ENCODE data around the gene GGN. TPM values are rescaled to one million over a fixed set of nuclear protein-coding genes. Genes with fewer than 3 reads are reported as not detected.

The GGN gene
- total RNA-seq, 4 donors from 2014 or later: not detected

DNA sequence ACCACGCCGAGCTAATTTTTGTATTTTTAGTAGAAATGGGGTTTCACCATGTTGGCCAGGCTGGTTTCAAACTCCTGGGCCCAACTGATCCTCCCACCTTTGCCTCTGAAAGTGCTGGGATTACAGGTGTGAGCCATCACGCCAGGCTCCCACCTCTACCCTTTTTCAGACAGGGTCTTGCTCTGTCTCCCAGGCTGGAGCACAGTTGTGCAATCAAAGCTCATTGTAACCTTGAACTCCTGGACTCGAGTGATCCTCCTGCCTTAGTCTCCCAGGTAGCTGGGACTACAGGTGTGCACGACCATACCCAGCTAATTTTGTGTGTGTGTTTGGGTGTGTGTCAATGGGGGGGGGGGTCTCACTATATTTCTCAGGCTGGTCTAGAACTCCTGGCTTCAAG, 36.4 kb upstream of the GGN start:
- Histone ChIP-seq H3K36me3 (no peaks in the 10 kb centered on the region), H3K9me3 (no peaks in the 10 kb centered on the region), H3K27me3 (peaks cover 0 to 75% of the 10 kb centered on the region in 2 donors), H3K4me1 (no peaks in the 10 kb centered on the region), H3K27ac (no peak overlapping the region), H3K4me3 (no peak overlapping the region)
- TF ChIP-seq EP300 (IDR thresholded peaks at IDR 0.05) (no peak), POLR2A (IDR thresholded peaks at IDR 0.05) (no peak)
- TF ChIP-seq, protein P1, sequence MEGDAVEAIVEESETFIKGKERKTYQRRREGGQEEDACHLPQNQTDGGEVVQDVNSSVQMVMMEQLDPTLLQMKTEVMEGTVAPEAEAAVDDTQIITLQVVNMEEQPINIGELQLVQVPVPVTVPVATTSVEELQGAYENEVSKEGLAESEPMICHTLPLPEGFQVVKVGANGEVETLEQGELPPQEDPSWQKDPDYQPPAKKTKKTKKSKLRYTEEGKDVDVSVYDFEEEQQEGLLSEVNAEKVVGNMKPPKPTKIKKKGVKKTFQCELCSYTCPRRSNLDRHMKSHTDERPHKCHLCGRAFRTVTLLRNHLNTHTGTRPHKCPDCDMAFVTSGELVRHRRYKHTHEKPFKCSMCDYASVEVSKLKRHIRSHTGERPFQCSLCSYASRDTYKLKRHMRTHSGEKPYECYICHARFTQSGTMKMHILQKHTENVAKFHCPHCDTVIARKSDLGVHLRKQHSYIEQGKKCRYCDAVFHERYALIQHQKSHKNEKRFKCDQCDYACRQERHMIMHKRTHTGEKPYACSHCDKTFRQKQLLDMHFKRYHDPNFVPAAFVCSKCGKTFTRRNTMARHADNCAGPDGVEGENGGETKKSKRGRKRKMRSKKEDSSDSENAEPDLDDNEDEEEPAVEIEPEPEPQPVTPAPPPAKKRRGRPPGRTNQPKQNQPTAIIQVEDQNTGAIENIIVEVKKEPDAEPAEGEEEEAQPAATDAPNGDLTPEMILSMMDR (IDR thresholded peaks at IDR 0.05): no peak
- WGBS, 2 donors: 78 to 82% methylated on average over 4 to 5 of the region's 5 CpGs
- no peak for DNase-seq (ENCODE audit: low spot score in 2 of 2)

- TF ChIP-seq POLR2A (IDR thresholded peaks at IDR 0.05) (no peak), EP300 (IDR thresholded peaks at IDR 0.05) (no peak)
- H3K27me3 ChIP-seq: peaks cover 0 to 83% of the 10 kb centered on the region in 2 donors
- WGBS, 2 donors: 57% methylated on average over 5 to 7 of the region's 7 CpGs
- no peaks in the 10 kb centered on the region for H3K9me3 ChIP-seq
- H3K4me1 ChIP-seq: peaks cover 0 to 10% (median 1%) of the 10 kb centered on the region in 4 donors
- H3K4me3 ChIP-seq: no peak overlapping the region
- H3K27ac ChIP-seq: no peak overlapping the region
- no peak for DNase-seq (ENCODE audit: low spot score in 2 of 2)
- no peaks in the 10 kb centered on the region for H3K36me3 ChIP-seq
Observed at GRCh38 chr19:38422438-38422837, 34.6 kb upstream of the GGN start.

- Histone ChIP-seq H3K27me3 (peaks cover 0 to 78% of the 10 kb centered on the region in 2 donors), H3K36me3 (no peaks in the 10 kb centered on the region), H3K27ac (no peak overlapping the region), H3K4me3 (no peak overlapping the region), H3K4me1 (peaks cover 0 to 12% (median 1%) of the 10 kb centered on the region in 4 donors), H3K9me3 (no peaks in the 10 kb centered on the region)
- WGBS, 2 donors: 69 to 76% methylated on average over 14 of the region's 14 CpGs
- TF ChIP-seq, protein P1 (IDR thresholded peaks at IDR 0.05): no peak
- TF ChIP-seq POLR2A (IDR thresholded peaks at IDR 0.05) (no peak), EP300 (IDR thresholded peaks at IDR 0.05) (no peak)
- no peak for DNase-seq (ENCODE audit: low spot score in 2 of 2)
Observed at GRCh38 chr19:38421856-38422255, 34.0 kb upstream of the GGN start.

DNA sequence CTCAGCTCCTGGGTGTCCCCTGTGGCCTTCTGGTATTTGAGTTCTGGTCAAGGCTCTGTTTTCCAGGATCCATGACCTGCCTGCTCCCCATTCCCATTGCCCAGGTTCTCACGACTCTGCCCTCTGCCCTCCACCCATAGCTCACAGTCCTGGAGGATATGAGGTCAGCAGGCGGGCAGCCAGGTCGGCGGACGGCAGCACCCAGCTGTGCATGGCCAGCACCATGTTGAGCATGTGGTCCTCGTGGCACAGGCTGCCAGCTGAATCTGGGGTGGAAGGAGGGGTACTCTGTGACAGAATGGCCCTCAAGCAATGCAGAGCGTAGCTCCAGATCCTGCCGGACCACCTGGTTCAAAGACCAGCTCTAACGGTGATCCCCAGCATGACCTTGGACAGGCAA, 33.1 kb upstream of the GGN start:
- no peak for DNase-seq (ENCODE audit: low spot score in 2 of 2)
- TF ChIP-seq POLR2A (IDR thresholded peaks at IDR 0.05): no peak
- TF ChIP-seq, protein P1 (IDR thresholded peaks at IDR 0.05): no peak
- TF ChIP-seq EP300 (IDR thresholded peaks at IDR 0.05): no peak
- Histone ChIP-seq H3K4me3 (no peak overlapping the region), H3K36me3 (no peaks in the 10 kb centered on the region), H3K9me3 (no peaks in the 10 kb centered on the region), H3K27me3 (peaks cover 0 to 71% of the 10 kb centered on the region in 2 donors), H3K27ac (no peak overlapping the region), H3K4me1 (peaks cover 0 to 12% (median 1%) of the 10 kb centered on the region in 4 donors)
- WGBS, 2 donors: 82% methylated on average over 5 to 7 of the region's 9 CpGs

- no peak overlapping the region for H3K27ac ChIP-seq
- H3K4me1 ChIP-seq: peaks cover 0 to 12% (median 1%) of the 10 kb centered on the region in 4 donors
- H3K36me3 ChIP-seq: peaks cover 0 to 1% (median 0%) of the 10 kb centered on the region in 3 donors
- no peaks in the 10 kb centered on the region for H3K9me3 ChIP-seq
- 4 to 8% methylated on average over 45 to 46 of the region's 49 CpGs for WGBS, 2 donors
- TF ChIP-seq POLR2A (IDR thresholded peaks at IDR 0.05) (no peak), EP300 (IDR thresholded peaks at IDR 0.05) (no peak)
- TF ChIP-seq, protein P1 (IDR thresholded peaks at IDR 0.05): no peak
- DNase-seq (ENCODE audit: low spot score in 2 of 2): peak in 1 of 2 donors; percentile 11
- peak overlapping the region in 2 of 4 donors; percentile 33 to 35 for H3K4me3 ChIP-seq
- H3K27me3 ChIP-seq: peaks cover 0 to 43% of the 10 kb centered on the region in 2 donors
Observed at GRCh38 chr19:38417544-38418506, 30.0 kb upstream of the GGN start.

All from tibial nerve (tissue), 4 donors.